ENCODE measurements around the gene SMYD3.

DNA sequence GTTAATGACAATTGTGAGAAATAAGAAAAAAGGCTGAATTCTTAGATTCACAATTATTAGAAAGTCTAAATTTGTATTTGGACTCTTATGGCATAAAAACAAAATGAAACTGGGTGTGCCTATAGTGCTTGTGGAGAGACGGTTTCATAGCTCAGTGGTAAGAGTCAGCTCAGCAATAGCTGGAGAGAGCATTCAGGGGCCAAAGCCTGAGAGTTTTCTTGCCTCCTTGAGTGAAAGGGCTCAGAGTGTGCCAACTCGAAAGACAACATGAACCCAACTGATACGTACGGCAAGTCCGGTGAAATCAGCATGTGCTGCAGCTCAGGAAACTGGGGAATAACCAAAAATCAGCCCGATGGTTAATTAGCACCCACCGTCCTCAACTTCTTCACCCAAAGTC lies 577.9 kb downstream of the SMYD3 start:
- no peak for TF ChIP-seq POLR2A (IDR thresholded peaks at IDR 0.05; ENCODE audit: low read depth, low read length)
- no peak for TF ChIP-seq CTCF (IDR thresholded peaks at IDR 0.05; ENCODE audit: extremely low read depth in 1 of 2, insufficient read depth in 1 of 2, low read depth in 1 of 2, low read length in 2 of 2)
